GM12892 (cell line): ENCODE data around the gene CYBA.

ENCODE experiments used
- DNase-seq: peaks from one replicate; pipeline ENCODE4 v3.0.0; 2011; ENCODE audit not compliant: insufficient read length
- FAIRE-seq: peaks from 2 replicates; lab custom pipeline; 2011; peaks lifted over from hg19 to GRCh38; lab: Jason Lieb, UNC
- POLR2A ChIP-seq: IDR thresholded peaks from 2 replicates; pipeline ENCODE4 v1.6.1; 2011; ENCODE audit warnings: low read depth, low read length, control low read depth
- POLR2AphosphoS5 ChIP-seq: IDR thresholded peaks from 2 replicates; pipeline ENCODE4 v1.6.1; 2011; ENCODE audit warnings: low read depth, low read length, control low read depth
- TAF1 ChIP-seq: IDR thresholded peaks from 2 replicates; pipeline ENCODE4 v1.6.1; 2011; ENCODE audit warnings: low read depth, mild to moderate bottlenecking, control low read depth, low read length, borderline replicate concordance

CYBA gene

GRCh38 chr16:88667461-88667860 is 16.6 kb upstream of the CYBA start:
- FAIRE-seq (no peak), DNase-seq (no peak)
- no peak for TF ChIP-seq TAF1
- no peak for TF ChIP-seq POLR2A
- TF ChIP-seq POLR2AphosphoS5, result no peak

DNA sequence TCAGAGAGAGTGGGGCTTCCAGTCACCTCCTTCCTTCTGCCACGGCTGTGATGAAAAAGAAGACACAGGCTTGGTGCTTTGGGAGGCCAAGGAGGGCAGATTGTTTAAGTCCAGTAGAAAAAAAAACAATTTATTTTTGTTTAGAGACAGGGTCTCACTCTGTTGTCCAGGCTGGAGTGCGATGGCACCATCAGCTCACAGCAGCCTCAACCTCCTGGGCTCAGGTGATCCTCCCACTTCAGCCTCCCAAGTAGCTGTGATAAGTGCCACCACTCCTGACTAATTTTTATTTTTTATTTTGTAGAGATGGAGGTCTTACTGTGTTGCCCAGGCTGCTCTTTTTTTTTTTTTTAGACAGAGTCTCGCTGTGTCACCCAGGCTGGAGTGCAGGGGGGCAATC is 14.7 kb upstream of the CYBA start:
- TF ChIP-seq POLR2A (no peak), POLR2AphosphoS5 (no peak), TAF1 (no peak)
- DNase-seq (no peak), FAIRE-seq (no peak)

DNA sequence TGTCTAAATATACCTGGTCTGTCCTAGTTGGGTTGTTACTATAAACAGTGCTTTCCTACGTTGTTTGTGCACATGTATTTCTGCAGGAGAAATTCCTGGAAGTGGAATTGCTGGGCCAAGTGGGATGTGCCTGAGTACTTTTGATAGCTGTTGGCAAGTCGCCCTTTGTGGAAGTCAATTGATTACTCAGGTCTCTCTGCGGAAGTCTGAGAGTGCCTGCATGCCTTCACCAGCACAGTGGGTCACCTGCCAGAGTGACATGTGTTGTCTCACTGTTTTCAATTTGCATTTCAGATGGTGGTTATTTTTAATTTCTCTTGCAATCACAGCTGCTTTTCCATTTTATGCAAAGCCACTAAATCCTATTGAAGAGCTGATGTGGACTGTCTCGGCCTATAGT is 14.3 kb upstream of the CYBA start:
- TF ChIP-seq TAF1 (no peak), POLR2AphosphoS5 (no peak), POLR2A (no peak)
- DNase-seq (no peak), FAIRE-seq (no peak)

DNA sequence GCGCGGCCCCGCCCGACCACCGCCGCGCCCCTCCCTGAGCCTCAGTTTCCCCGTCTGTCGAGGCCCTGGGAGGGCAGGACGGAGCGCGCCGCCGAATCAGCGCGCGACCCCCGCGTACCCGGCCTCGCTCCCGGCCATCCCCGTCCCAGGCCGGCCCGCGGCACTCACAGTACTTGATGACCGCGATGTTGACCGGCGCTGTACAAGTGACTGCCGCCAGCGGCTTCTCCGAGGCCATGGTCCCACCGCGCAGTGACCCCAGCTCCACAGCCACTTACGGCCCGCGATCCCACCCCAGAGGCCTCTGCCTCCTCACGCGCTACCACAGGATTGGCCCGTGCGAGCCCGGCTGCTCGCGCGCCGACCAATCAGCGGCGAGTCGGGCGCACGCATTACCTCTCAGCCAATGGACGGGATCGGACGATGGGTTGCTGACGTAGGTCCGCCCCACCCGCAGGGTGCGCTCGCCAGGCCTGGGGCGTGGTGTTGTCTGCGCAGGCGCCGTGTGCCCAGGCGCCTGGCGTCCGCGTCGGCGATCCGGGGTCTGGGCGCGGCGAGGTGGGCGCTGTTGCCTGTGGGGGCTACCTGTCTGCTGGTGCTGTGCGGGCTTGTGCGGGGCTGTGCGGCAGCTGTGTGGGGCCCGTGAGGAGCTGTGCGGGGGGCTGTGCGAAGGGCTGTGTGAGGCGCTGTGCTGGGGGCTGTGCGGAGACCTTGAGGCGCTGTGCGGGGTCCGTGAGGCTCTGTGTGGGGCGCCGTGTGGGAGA is 12.2 kb upstream of the CYBA start, which contains the start of gene MVD:
Gene MVD, minus strand, starts transcription at position 249 of the 764 bp plus-strand sequence. Its CDS starts 11 bp downstream, at position 238.
- FAIRE-seq (peak; percentile 99), DNase-seq (peak; percentile 100)
- TF ChIP-seq POLR2A (peak; percentile 88), TAF1 (peak; percentile 65), POLR2AphosphoS5 (peak; percentile 80)

DNA sequence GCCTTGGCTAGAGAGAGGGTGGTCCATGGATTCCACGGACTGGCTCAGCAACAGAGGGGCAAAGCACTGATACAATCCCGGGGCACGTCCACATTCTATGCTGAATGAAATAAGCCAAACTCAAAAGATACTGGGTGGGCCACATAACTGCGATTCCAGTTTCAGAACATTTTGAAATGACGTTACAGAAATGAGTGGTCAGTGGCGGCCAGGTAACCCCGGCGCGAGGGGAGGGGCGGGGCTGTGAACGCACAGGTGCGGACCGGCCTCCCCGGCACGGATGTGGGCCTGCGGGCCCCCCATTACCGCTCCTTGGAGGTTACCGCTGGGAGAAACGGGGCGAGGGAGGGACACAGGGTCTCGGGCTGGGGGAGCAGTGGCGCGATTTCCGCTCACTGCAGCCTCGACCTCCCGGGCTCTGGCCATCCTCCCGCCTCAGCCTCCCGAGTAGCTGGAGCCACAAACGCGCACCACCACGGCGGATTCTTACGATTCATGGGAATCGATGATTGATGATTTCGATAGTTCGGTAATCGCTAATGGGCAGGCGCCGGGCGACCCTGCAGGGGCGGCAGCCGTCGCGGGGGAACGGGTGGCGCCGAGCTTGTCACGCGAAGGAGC is 11.5 kb upstream of the CYBA start:
- TF ChIP-seq POLR2AphosphoS5 (no peak), POLR2A (no peak), TAF1 (no peak)
- DNase-seq (no peak), FAIRE-seq (no peak)

- TF ChIP-seq TAF1, result no peak
- TF ChIP-seq POLR2AphosphoS5, result no peak
- TF ChIP-seq POLR2A, result no peak
- no peak for FAIRE-seq
- no peak for DNase-seq
Measured at GRCh38 chr16:88661468-88661867, 10.6 kb upstream of the CYBA start.

DNA sequence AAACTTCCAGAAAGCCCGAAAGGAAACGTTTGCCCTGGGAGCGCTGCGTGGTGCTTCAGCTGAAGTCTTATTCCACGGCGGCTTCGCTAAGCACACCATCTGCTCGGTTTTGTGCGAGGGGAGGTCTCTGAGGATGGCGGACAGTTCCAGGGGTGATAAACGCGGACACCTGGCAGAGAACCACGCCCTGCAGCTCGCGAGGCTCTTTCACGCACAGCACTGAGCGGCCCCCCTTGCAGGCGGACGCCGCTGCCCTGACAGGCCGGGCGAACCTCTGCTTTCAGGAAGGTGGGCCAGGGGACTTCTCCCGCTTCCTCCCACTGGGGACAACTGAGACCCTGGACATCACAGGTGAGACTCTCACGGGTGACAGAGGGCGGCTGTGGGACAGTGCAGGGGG is 8.3 kb upstream of the CYBA start:
- DNase-seq (no peak), FAIRE-seq (no peak)
- TF ChIP-seq POLR2A, result no peak

DNA sequence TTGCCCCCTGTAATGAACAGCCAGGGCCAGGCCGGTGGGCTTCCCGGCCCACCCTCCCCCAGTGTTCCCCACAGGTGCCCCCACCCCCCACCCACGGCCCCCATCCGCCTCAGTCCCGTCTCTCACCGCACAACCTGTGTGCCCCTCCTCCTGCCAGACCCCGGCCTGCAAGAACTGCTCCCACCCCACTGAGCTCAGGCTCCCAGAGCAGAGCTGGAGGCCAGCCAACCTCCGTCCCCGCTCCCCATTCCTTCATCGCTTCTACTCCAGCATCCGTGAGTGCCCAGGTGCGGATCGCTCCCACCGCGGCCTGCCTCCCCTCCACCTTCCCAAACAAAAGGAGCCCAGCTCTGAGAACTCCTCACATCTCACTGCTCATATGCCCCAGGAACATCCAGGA is 7.9 kb upstream of the CYBA start:
- DNase-seq, result no peak
- no peak for FAIRE-seq
- TF ChIP-seq POLR2A (no peak), TAF1 (no peak), POLR2AphosphoS5 (no peak)

DNA sequence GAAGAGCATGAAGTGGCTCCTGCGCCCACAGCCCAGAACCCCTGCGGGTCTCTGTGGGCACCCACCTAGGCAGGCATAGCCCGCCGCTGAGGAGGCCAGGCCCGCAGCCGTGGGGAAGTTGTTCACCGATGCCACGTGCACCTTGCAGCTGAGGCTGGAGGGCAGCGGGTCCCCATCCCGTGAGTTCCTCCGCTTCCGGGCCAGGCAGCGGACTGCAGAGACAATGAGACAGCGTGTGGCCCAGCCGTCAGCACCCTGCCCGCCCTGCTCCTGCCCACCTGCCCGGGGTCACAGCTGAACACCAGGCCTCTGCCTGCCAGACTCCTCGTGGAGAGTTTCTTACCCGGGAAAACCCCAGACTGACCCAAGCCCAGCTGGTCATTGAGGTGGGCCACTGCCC is 6.5 kb upstream of the CYBA start:
- TF ChIP-seq POLR2A, result no peak
- no peak for TF ChIP-seq TAF1
- TF ChIP-seq POLR2AphosphoS5, result no peak
- no peak for FAIRE-seq
- no peak for DNase-seq

DNA sequence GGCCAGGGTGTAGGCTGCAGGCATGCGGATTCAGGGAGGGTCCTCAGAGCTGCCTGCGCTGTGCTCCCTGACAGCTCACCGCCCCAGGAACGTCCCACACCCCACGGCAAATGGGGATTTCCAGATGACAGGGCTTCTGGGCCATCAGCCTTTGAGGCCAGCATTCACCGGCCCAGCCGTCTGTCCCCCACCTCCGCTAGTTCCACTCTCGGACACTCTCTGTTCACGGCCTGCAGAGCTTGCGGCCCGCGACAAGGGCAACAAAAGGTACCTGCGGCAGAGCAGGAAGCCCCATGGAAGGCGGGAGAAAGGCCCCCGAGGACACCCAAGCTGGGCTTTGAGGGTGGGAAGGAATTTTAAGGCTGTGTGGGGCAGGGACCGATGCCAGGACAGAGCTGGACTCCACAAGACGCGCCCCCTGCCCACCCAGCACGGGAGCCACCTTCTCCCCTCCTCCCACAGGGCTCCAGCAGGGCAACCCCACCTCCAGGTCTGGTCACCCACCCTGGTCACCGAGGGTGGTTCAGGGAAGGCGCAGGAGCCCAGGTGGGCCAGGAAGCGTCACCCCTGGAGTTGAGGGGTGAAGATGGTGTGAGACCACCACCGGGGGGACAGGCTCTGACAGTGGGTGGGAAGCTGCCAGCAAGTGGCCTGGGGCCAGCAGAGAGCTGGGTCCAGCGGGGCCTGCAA is 5.6 kb upstream of the CYBA start:
- TF ChIP-seq POLR2A (no peak), TAF1 (no peak), POLR2AphosphoS5 (no peak)
- DNase-seq, result no peak
- no peak for FAIRE-seq

GRCh38 chr16:88655733-88656281 is 5.0 kb upstream of the CYBA start:
- TF ChIP-seq POLR2AphosphoS5 (no peak), POLR2A (no peak), TAF1 (no peak)
- FAIRE-seq, result no peak
- DNase-seq, result no peak

GRCh38 chr16:88655053-88655732 is 4.3 kb upstream of the CYBA start:
- FAIRE-seq (no peak), DNase-seq (no peak)
- no peak for TF ChIP-seq POLR2A
- no peak for TF ChIP-seq POLR2AphosphoS5
- TF ChIP-seq TAF1, result no peak
